K562 (cell line): Measurements from ENCODE around the gene GALK2. TPM values are rescaled to one million over a fixed set of nuclear protein-coding genes. Genes with fewer than 3 reads are reported as not detected.

Experiments
- BRD4 ChIP-seq: fragments of 200-600 bp; sonication (generic); IDR thresholded peaks from 2 replicates; pipeline ENCODE4 v1.6.1; 2017; ENCODE audit warnings: inconsistent platforms
- HNRNPLL ChIP-seq: fragments of 200-400 bp; formaldehyde crosslinking; IDR thresholded peaks from 2 replicates; pipeline ENCODE4 v1.6.1; 2017; ENCODE audit warnings: low read length, low read depth, mild to moderate bottlenecking; ENCODE audit not compliant: poor library complexity, severe bottlenecking
- NBN ChIP-seq: fragments of 450-650 bp; IDR thresholded peaks from 2 replicates; pipeline ENCODE4 v1.6.1; 2016; ENCODE audit warnings: low read depth, mild to moderate bottlenecking
- STAT5B ChIP-seq: fragments of 250-450 bp; sonication (Bioruptor Pico); IDR thresholded peaks from 2 replicates; pipeline ENCODE4 v1.8.0; 2021; ENCODE audit warnings: mild to moderate bottlenecking, inconsistent platforms
- ZNF318 ChIP-seq, 2 experiments: fragments of 450-650 bp; IDR thresholded peaks; 2 replicates each; pipeline ENCODE4 v1.6.1; 2016; ENCODE audit warnings: mild to moderate bottlenecking in 2 of 2, borderline replicate concordance in 1 of 2, low read depth in 1 of 2, moderate library complexity in 1 of 2
- ZNF324 ChIP-seq: fragments of 250-450 bp; sonication (Bioruptor Pico); IDR thresholded peaks from 2 replicates; pipeline ENCODE4 v1.4.0; 2020; ENCODE audit warnings: mild to moderate bottlenecking
- polyA plus RNA-seq, 8 experiments: library from polyadenylated mRNA; depleted of rRNA in 4 of 8; stranded (reverse) in 5 of 8; unstranded in 3 of 8; fragments of >200 nt; fragmentation: Nextera tagmentation in 2 of 8; fragmentation: Illumina TruSeq in 1 of 8; extraction: Ambion mirVana in 2 of 8; extraction: Trizol in 1 of 8; gene quantifications; 2 replicates each; pipeline versions ENCODE4 v1.2.1 to v1.2.3, GENCODE V29; 2011 to 2014; ENCODE audit warnings: inconsistent platforms in 1 of 8, missing spikeins in 1 of 8
- total RNA-seq, 7 experiments: library from RNA; depleted of rRNA in 6 of 7; stranded (reverse); fragments of >200 nt in 6 of 7; fragmentation: Illumina TruSeq in 2 of 7; extraction: Trizol in 2 of 7; gene quantifications; 2 replicates each; pipeline versions ENCODE4 v1.2.1 to v1.2.3, GENCODE V29; 2011 to 2021; ENCODE audit warnings: low replicate concordance in 1 of 7
- TF ChIP-seq, protein P1 (sequence below): fragments of 450-650 bp; IDR thresholded peaks from 2 replicates; pipeline ENCODE4 v1.6.1; 2016; ENCODE audit warnings: missing biosample characterization, missing genetic modification characterization
- TF ChIP-seq, protein P2 (sequence below): fragments of 450-650 bp; IDR thresholded peaks from 2 replicates; pipeline ENCODE4 v1.6.1; 2016; ENCODE audit warnings: low read depth, mild to moderate bottlenecking, moderate library complexity
- TF ChIP-seq, protein P3 (sequence below): fragments of 200-800 bp; sonication (Bioruptor generic); IDR thresholded peaks from 2 replicates; pipeline ENCODE4 v1.6.1; 2017; ENCODE audit warnings: missing genetic modification characterization, missing compliant biosample characterization
- TF ChIP-seq, protein P4 (sequence below): fragments of 450-650 bp; IDR thresholded peaks from 2 replicates; pipeline ENCODE4 v1.7.1; 2018; ENCODE audit warnings: mild to moderate bottlenecking, low read depth; ENCODE audit not compliant: partially characterized antibody

Gene GALK2
- total and polyA plus RNA-seq, 9 of the 15 experiments (the other 6 are each of a cell fraction or from before 2014, with no cell fraction given): 32.8 to 82.0 (median 54.4) TPM

- TF ChIP-seq, protein P1, sequence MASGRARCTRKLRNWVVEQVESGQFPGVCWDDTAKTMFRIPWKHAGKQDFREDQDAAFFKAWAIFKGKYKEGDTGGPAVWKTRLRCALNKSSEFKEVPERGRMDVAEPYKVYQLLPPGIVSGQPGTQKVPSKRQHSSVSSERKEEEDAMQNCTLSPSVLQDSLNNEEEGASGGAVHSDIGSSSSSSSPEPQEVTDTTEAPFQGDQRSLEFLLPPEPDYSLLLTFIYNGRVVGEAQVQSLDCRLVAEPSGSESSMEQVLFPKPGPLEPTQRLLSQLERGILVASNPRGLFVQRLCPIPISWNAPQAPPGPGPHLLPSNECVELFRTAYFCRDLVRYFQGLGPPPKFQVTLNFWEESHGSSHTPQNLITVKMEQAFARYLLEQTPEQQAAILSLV (tag): 0 out of 2 replicates have a peak, but pooled peaks have one; percentile 4
- peak; percentile 90 for TF ChIP-seq HNRNPLL
- TF ChIP-seq, protein P2, sequence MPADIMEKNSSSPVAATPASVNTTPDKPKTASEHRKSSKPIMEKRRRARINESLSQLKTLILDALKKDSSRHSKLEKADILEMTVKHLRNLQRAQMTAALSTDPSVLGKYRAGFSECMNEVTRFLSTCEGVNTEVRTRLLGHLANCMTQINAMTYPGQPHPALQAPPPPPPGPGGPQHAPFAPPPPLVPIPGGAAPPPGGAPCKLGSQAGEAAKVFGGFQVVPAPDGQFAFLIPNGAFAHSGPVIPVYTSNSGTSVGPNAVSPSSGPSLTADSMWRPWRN: 0 out of 2 replicates have a peak, but pooled peaks have one; percentile 14
- TF ChIP-seq, protein P3, sequence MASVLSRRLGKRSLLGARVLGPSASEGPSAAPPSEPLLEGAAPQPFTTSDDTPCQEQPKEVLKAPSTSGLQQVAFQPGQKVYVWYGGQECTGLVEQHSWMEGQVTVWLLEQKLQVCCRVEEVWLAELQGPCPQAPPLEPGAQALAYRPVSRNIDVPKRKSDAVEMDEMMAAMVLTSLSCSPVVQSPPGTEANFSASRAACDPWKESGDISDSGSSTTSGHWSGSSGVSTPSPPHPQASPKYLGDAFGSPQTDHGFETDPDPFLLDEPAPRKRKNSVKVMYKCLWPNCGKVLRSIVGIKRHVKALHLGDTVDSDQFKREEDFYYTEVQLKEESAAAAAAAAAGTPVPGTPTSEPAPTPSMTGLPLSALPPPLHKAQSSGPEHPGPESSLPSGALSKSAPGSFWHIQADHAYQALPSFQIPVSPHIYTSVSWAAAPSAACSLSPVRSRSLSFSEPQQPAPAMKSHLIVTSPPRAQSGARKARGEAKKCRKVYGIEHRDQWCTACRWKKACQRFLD (CRISPR knock-in tag): 0 out of 2 replicates have a peak, but pooled peaks have one; percentile 18
- peak; percentile 94 for TF ChIP-seq NBN
- TF ChIP-seq, protein P4, sequence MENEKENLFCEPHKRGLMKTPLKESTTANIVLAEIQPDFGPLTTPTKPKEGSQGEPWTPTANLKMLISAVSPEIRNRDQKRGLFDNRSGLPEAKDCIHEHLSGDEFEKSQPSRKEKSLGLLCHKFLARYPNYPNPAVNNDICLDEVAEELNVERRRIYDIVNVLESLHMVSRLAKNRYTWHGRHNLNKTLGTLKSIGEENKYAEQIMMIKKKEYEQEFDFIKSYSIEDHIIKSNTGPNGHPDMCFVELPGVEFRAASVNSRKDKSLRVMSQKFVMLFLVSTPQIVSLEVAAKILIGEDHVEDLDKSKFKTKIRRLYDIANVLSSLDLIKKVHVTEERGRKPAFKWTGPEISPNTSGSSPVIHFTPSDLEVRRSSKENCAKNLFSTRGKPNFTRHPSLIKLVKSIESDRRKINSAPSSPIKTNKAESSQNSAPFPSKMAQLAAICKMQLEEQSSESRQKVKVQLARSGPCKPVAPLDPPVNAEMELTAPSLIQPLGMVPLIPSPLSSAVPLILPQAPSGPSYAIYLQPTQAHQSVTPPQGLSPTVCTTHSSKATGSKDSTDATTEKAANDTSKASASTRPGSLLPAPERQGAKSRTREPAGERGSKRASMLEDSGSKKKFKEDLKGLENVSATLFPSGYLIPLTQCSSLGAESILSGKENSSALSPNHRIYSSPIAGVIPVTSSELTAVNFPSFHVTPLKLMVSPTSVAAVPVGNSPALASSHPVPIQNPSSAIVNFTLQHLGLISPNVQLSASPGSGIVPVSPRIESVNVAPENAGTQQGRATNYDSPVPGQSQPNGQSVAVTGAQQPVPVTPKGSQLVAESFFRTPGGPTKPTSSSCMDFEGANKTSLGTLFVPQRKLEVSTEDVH: peak; percentile 85
- TF ChIP-seq STAT5B (CRISPR knock-in tag): no peak
- TF ChIP-seq BRD4: 0 out of 2 replicates have a peak, but pooled peaks have one; percentile 73
- TF ChIP-seq ZNF318 (IDR thresholded peaks at IDR 0.05; ENCODE audit: borderline replicate concordance in 1 of 2, low read depth in 1 of 2): no peak; a peak in 2 of 4 replicates
- TF ChIP-seq ZNF324: no peak
Observed at GRCh38 chr15:49169880-49170597, at the start of gene GALK2 (continued).
